Stimulated activated CD4-positive, alpha-beta T cell treated with anti-CD3 and anti-CD28 coated beads, TNF-alpha, amount 100 ng/mL, for 1 hour (primary cell): ENCODE measurements around the gene SLC47A2.

ENCODE experiments used
- DNase-seq, 3 donors: peaks; one replicate each; pipeline ENCODE4 v3.0.0-alpha.2; 2020; ENCODE audit warnings: low read depth in 3 of 3, low spot score in 1 of 3

SLC47A2 gene

DNA sequence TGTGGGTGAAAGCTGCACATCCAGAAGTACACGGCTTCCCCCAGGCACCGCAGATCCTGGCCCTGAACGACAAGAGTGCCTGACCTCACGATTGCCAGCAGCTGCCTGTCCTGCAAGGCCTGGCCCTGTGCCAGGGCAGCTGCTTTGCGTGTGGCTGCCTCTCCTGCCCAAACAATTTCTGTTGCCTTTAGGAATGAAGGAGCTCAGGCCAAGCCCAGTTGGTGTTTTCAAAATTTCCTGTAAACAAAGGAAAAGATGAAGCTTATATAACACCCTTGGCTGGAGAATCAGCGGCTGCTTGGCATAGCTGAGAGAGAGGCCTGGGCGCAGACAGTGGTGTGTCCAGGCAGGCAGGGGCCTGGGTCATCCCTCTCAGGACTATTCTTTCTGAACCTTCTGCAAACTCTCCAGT is 11.7 kb upstream of the SLC47A2 start:
- no peak for DNase-seq

DNA sequence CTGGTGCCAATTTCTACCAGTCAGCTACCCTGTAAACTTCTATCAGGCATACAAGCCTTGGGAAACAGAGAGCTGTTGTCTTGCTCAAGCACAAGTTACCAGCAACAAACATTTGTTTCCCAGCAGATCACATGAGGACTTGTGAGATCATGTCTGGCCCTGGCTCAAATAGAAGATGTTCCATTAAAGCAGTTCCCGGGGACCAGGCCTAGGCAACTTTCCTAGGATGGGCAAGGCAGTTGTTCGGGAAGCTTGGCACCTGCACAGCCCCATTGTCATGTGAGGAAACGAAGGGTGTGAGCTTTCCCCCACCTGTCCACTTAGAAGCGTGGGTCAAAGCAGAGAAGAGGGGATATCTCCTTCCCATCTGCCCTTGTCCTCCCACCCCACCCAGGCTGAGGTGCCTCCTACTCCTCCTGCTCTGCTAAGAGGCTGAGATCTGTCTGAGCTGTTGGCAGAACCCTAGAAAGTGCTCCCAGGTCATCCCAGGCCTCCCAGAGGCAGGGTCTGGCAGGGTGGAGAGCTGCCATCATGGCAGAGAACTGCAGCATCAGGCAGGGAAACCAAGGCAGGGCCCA is 11.2 kb upstream of the SLC47A2 start:
- no peak for DNase-seq

DNA sequence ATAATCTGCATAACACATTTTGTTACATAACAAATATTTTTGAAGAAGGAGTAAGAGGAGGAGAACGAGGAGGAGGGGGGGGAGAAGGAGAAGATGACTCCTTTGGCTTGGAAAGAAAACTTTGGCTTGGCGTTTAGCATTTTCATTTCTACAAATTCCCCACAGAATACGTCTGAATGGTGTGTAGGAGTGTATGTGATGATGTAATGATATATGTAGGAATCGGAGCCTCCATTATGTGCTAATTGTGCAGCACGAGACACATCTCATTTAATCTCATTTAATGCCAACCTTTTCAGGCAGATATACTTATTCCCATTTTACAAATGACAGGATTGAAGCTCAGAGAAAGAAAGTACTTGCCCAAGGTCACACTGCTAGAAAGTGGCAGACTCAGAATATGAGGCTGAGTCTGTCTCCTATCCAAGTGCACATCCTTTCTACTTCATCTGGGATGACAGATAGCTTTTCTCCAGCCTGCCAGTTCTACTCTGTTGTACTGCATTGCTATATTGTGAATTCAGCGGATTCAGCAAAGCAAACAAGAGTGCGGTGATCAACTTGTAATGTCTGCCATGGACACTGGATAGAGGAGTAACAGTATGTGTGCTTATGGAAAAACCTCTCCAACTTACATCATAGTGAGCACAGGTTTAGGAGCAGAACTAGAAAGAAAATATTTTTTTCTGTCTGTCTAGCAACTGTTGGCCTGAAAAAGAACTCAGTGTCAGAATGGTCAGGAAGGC is 10.4 kb upstream of the SLC47A2 start:
- DNase-seq = no peak

DNA sequence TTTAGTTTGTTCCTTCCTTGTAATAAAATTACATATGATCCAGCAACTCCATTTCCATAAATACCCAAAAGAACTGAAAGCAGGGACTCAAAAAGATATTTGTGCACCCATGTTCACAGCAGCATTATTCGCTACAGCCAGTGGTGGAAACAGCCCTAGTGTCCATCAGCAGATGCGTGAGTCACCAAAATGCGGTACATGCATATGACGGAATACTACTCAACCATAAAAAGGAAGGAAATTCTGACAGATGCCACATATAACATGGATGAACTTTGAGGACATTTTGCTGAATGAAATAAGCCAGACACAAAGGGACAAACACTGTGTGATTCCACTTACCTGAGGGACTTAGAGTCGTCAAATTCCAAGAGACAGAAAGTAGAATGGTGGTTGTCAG is 9.1 kb upstream of the SLC47A2 start:
- DNase-seq = no peak

DNA sequence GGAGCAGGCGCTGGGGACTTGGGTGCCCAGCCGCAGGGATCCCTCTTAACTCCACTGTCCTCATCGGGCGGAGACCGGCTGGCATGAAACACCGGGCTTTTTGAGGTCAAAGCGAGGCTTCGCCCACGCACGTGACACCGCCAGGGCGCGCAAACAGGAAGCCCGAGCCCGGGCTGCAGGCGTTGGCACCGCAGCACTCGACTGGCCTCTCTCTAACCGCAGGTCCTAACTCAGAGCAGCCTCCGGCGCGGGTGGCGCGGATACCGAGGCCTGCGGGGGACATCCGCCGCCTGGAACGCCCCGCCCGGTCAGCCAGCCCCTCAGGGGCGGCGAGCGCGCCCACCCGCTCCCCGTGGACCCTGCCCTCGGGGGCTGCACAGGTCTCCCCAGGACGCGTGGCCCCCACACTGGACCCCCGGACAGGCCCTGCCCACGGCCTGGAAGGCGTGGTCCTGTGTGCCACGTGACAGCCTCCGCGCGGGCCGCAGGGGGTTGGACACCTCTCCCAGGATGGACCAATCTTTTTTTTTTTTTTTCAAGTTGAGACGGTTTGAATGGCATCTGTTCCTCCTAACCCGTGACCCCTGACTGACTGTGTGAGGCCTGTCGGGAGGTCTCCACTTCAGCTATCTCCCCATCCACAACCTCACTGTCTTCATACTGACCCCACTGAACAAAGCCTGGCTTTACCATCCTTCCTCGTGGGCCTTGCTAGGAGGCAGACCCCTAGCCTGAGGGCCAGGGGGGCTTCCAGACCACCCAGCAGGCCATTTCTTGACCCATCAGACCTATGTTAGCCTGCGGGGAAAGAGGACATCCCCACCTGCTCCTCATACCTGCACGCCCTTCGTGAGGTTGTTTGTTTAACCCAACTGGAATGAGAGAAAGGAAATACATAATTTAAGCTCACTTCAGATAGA is 8.4 kb upstream of the SLC47A2 start:
- DNase-seq = peak in 2 of 3 donors; percentile 5 to 25

DNA sequence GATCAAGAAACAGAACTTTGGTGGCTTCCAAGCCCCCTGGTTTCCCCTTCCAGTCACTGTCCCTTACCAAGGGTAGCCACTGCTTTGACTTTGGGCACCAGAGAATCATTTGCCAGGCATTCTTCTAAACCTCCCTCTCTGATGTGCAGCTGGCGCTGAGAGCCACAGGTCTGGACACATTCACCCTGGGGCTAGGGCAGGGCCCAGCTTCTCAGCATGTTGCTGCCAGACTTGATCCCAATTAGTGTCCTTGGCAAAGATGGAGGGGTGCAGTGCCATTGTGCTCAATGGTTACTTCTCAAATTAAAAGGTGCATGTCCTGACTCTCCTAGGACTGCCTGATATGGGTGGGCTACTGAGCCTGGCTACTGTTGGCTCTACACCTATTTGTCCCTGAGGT is 7.6 kb upstream of the SLC47A2 start:
- DNase-seq = no peak

DNA sequence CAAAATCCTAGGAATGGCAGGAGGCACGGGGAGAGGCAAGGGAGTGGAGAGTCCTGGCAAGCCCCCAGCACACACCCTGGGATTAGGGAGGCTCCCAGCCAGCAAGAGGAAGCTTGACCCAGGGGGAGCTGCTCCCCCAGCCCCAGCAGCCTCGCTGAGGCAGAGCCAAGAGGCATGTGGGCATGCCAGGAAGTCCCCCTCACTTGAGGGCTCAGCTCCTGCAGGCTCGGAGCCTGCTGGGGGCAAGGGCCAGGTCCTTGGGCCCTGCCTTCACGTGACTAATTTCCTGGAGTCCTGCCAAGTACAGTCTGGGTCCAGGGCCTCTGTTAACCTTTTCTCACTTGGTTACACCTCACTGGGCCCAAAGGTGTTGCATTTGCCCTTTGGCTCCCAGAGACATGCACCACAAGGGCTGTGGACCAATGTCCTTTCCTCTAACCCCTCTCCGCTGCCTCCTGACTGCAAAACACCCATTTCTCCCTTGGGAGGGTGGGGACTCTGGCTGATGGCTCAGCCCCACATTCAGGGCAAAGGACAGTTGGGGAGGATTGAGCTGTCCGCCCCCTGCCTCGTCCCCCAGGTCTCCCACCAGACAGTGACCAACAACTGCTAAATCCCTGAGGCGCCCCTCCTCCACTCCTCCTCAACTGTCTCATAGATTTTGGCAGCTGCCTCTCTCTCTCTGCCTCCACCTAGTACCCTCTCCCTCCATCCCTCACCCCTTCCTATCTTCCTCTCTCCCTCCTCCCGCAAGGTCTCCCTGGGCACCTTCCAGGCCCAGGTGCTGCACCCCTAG is 4.4 kb upstream of the SLC47A2 start:
- DNase-seq = no peak

DNA sequence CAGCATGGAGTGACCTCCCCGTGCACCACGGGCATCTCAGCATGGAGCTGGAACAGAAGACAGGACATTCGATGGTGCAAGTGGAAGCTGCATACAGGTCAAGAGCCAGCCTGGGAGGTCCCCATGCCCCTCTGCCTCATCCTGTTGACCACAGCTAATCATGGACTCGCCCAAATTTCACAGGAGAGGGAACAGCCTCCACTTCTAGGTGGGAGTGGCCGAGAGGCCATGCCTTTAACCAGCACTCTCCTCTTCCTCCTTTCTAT is 3.8 kb upstream of the SLC47A2 start:
- no peak for DNase-seq

DNA sequence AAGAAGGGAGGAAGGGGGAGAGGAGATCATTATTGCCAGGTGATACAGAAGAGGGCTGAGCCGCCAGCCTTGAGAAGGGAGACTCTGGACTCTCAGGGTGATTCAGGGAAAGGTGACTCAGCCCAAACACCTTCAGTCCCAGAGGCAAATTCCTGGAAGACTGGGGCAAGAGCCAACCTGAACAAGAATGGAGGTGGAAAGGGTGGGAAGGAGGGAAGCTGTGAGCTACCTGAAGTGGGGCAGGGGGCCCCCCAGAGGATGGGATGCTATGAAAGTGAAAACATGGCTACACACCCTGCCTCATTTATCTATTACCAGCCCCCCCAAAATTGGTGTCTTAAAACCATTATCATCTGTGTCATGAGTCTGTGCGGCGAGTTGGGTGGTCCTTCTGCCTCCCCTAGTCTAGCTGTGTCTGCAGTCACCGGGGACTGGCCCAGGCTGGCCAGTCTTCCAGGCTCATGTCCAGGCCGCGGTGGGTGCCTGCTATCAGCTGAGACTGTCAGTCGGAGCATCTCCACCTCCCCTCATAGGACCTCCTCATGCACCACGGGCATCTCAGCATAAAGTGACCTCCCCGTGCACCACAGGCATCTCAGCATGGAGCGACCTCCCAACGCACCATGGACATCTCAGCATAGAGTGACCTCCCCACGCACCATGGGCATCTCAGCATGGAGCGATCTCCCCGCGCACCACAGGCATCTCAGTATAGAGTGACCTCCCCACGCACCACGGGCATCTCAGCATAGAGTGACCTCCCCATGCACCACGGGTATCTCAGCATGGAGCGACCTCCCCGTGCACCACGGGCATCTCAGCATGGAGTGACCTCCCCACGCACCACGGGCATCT is 3.2 kb upstream of the SLC47A2 start:
- DNase-seq = no peak

DNA sequence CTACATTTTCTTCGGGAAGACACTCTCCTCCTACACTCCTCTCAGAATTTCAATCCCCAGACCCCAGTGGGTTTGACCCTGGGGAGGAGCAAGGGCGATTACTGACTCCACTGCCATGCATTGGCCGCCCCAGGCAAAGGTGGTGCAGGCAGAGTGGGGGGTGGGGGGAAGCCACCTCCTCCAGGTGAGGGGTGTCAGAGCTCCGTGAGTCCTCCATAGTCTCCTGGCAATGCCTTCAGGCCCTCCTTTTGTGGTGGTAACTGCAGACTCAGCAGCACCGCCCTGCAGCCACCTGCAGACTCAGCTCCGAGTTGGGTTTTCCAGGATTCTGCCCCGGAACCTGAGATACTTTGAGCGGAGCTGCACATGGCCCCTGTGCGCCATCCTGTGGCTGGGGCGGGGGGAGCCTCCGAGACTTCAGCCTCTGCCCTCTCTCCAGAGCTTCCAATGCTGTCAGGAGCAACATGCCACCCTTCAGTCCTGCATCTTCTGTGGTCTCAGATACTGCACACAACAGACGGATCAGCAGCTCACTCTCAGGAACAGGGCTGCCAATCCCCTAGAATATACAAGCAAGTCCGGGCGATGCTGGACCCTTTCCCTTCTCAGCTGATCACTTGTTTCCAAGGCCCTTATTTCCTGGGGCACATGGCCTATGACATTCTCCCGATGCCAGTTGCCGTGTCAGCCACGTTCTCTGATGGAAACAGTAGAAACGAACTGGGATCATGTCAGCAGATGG is 2.4 kb upstream of the SLC47A2 start:
- no peak for DNase-seq

DNA sequence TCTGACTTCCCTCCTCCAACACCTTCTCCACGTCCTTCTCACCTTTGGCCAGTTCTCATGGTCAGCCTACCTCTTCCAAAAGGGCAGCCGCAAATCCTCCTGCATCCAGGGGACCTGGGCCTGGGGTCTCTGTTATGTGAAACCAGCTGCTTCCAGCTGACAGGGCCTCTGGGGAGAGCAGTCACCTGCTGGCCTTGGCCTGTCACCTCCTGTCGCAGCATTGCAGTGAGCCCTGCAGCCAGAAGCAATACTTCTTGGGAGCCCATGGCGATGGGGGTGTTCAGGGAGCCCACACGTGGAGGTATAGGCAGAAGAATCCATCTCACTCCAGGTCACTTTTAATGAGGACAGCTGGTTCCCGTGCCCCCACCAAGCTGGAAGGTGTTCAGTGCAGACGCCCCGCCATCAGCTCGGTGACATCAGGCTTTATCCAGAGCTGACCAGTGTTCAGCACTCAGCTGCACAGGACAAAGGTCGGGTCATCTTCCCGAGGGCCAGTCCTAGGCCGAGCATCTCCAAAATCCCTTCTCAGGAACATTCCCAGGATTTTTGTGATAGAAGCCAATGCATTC is 1.7 kb upstream of the SLC47A2 start:
- DNase-seq = no peak

DNA sequence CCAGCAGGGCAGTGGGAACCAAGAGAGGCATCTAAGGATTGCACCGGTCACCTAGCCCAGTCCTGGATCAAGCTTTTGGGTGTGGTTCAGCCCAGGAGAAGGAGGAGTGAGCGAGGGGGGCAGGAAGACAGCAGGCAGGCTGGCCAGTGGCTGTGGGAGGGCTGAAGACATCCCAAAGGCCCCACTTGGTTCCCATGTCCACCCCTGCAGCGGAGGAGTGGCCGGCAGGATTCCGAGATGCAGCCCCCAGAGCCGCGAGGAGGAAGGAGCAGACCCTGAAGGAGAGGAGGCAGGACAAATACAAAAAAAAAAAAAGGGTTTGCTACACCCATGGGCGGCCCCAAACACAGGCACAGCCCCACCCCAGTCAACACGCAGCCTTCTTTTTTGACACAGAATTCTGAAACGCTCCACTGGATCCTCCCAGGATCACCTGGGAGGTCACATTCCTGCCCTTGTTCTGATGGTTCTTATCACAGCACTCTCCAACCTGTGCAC is 1.1 kb upstream of the SLC47A2 start:
- no peak for DNase-seq

DNA sequence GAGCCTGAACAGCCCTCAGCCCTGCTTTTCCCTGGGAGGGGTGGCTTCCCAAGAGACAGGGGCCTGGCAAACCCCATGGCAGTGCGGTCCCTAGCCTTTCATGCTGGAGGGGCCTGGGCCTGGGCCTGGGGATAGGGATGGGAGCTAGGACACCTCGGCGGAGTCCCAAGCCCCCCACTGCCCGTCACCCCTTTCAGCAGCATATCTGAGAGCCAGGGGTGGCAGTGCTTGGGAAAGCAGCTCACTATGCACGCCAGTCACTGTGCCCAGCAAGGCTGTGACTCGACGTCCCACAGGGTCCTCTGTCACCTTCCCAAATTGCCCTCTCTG is 612 bp upstream of the SLC47A2 start:
- DNase-seq = no peak

DNA sequence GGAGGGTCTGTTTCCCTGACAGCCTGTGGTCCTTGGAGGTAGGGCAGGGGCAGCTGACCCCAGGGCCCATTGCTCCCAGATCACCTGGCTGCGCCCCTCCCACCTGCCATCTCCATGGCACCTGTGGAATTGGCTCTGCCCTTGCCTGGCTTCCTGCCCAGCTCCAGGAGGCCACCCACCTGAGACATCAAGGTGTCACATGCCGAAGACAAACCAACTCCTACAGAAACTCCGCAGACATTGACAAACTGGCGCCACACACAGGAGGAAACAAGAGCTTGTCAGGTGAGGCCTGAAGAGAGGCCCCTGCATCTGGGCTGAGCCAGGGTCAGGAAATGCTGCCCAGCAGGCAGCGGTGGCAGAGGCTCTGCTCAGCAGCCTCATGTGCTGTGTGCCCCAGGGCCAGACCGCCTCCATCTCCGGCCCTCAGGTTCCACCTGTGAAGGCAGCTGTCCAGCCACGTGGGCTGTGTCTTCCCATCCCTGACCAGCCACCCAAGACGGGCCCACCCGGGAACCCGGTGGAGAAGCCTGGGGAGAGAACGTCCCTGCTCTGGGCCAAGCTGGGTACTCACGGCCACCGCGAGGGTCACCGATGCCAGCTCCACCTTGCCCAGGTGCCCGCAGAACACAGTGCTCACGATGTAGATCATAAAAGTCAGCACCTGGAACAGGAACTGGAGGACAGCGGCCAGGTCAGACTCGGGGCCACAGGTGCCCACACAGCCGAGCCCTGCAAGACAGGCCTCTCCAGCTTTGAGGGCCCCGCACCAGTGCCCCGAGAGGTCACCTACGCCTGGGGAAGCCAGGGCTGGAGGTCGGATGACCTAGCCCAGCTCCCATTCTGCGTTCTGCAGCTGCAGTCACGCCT is 1.6 kb downstream of the SLC47A2 start:
- no peak for DNase-seq

DNA sequence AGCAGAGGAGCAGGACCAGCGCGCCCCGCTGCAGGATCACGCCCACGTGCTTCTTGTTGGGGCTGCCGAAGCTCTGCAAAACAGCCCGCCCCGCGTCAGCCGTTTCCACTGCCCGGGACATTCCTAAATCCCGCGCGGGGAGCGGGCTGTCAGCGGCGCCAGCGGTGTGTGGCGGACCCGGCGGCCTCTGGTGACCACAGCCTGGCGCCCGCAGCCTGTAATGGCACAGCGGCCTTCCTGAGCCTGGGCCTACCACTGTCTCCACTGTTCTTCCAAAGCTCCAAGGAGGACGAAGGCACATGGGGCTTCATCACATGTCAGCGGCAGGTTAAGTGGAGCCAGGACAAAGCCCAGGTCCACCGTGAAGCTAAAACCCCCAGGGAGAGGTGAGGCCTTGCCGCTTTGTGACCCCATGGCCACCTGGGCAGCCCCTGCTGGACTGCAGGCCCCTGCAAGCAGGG is 2.5 kb downstream of the SLC47A2 start:
- no peak for DNase-seq

DNA sequence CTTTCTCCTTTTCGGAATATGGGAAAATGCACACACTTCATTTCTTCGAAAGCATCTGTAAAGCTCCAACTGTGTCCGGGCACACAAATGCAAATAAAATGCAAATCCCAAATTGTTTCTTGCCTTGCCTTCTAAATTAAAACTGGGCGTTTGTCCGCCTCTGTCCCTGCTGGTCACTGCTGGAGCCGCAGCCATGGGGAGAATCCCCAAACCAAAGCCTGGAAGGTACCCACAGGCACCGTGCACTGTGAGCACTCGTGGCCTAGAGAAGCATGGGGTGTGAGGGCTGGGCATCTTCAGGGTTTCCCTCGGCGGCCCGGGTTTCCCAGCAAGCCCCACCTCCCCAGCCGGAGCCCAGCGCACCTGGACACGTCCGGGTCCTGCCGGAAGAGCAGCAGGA is 2.9 kb downstream of the SLC47A2 start:
- no peak for DNase-seq

DNA sequence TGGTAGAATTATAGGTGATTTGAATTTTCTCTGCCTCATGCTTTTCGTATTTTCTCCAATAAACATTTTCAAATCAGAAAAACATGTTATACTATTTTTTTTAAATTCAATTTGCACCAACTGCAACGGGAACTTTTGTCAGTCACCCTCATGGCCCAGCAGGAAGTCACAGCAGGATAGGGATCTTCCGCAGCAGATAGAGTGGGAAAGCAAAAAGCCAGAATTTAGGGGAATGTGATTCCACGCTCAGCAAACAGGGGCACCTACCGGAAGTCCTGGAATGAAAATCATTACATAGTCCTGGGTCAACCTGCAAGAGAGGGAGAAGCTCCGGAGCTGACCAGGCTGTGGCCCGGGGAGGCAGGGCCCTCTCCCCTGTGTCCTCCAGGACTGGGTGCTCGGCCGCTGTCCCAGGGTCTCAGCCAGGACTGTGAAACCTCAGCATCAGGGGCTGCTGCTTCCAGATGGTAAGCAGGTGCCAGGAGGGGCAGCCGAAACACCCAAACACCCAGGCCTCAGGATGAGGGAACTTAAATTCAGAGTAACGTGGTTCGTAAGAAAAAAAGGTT is 3.9 kb downstream of the SLC47A2 start:
- DNase-seq = no peak

DNA sequence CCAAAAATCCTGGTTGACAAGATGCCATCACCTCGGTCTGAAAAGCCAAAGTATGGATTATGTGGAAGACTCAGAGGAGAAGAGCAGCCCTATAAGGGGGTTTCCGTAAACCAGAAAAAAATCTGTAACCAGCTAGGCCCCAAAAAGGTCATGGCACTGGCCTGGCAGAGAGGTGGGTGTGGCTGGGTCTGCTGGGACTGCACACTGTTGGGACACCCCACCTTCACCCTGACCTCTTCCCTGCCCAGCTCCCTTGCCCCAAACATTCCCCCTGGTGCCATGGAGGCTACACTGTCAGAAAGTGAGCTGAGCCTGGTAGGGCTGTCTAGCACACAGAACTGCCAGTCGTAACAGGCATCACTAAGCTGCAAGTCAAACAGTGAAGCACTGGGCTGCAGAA is 6.5 kb downstream of the SLC47A2 start:
- no peak for DNase-seq
